ENCODE data around the gene MRNIP. TPM values are rescaled to one million over a fixed set of nuclear protein-coding genes. Genes with fewer than 3 reads are reported as not detected.

Gene MRNIP
- total and polyA plus RNA-seq, 2 of the 8 experiments (the other 6 are each of a cell fraction or from before 2014, with no cell fraction given): 29.6 TPM

GRCh38 chr5:179801304-179802206 lies 57.1 kb downstream of the MRNIP start:
- Histone ChIP-seq H4K8ac (ENCODE audit: extremely low read depth, insufficient read depth, low read length) (peak overlapping the region; percentile 38; the same call in 1 of the 2 replicates), H2AK5ac (ENCODE audit: low read depth, low read length) (no peak overlapping the region), H2BK15ac (ENCODE audit: low read length) (no peak overlapping the region), H4K5ac (ENCODE audit: insufficient read length, low read depth, low read length) (no peak overlapping the region), H3K4ac (replicated peaks; ENCODE audit: insufficient read length, low read depth, low read length) (peak overlapping the region; percentile 53), H3K27me3 (replicated peaks in 1 of 4; ENCODE audit: control insufficient read depth in 3 of 4, extremely low read depth in 1 of 4, insufficient read depth in 3 of 4, low read length in 3 of 4) (no peaks in the 10 kb centered on the region), H3K9me3 (ENCODE audit: insufficient read depth in 2 of 2, low read depth in 1 of 2, low read length in 1 of 2) (no peaks in the 10 kb centered on the region), H3K4me1 (replicated peaks in 1 of 4; ENCODE audit: control insufficient read depth in 3 of 4, insufficient read depth in 4 of 4, low read length in 3 of 4) (peaks cover 0 to 32% (median 31%) of the 10 kb centered on the region in 4 experiments; a peak in 6 of 7 replicates), H2BK120ac (replicated peaks; ENCODE audit: low read depth, low read length) (no peak overlapping the region), H3K23ac (ENCODE audit: insufficient read length) (no peak overlapping the region), H3K56ac (replicated peaks; ENCODE audit: insufficient read length, low read depth, low read length) (no peak overlapping the region), H2BK20ac (ENCODE audit: low read length) (no peak overlapping the region), H2BK12ac (ENCODE audit: low read depth, low read length) (no peak overlapping the region), H3K36me3 (ENCODE audit: control insufficient read depth in 2 of 4, insufficient read depth in 4 of 4, low read length in 3 of 4) (peaks cover 12 to 31% (median 27%) of the 10 kb centered on the region in 4 experiments), H3K14ac (ENCODE audit: insufficient read length) (no peak overlapping the region), H3K4me2 (ENCODE audit: insufficient read depth in 1 of 2, low read depth in 2 of 2, low read length in 2 of 2) (no peak overlapping the region), H3K4me3 (ENCODE audit: extremely low read depth in 1 of 4, insufficient read depth in 2 of 4, low read depth in 3 of 4, low read length in 4 of 4) (no peak overlapping the region), H3K9ac (replicated peaks in 1 of 4; ENCODE audit: extremely low read depth in 1 of 4, low read depth in 3 of 4, low read length in 3 of 4) (no peak overlapping the region), H4K20me1 (replicated peaks in 1 of 2; ENCODE audit: control insufficient read depth in 1 of 2, insufficient read depth in 2 of 2, low read length in 2 of 2) (peaks cover 12 to 33% of the 10 kb centered on the region in 2 experiments), H3K79me2 (ENCODE audit: control insufficient read depth in 1 of 2, insufficient read depth in 2 of 2, low read length in 2 of 2) (peaks cover 0 to 22% of the 10 kb centered on the region in 2 experiments; a peak in 2 of 4 replicates), H3K27ac (ENCODE audit: low read depth, low read length) (no peak overlapping the region), H3K18ac (ENCODE audit: extremely low read depth, low read length) (no peak overlapping the region), H2AFZ (ENCODE audit: low read length) (no peak overlapping the region), H3K79me1 (ENCODE audit: low read depth, low read length) (peaks cover 11% of the 10 kb centered on the region), H4K91ac (replicated peaks; ENCODE audit: insufficient read length, low read length) (no peak overlapping the region), H3K23me2 (ENCODE audit: low read depth, low read length) (peaks cover 10% of the 10 kb centered on the region; the same call in 1 of the 2 replicates), H2BK5ac (ENCODE audit: low read depth, low read length) (no peak overlapping the region)
- 72% methylated on average over 46 of the region's 67 CpGs; no CpG with 5 or more reads in 1 of the 2 experiments for WGBS, 2 experiments (ENCODE audit: extremely low coverage in 1 of 2, insufficient coverage in 1 of 2, insufficient read length in 1 of 2, insufficient replicate concordance in 2 of 2, low coverage in 1 of 2, low lambda C conversion rate in 2 of 2, missing lambda C conversion rate in 1 of 2)
- peak in 1 of 2 experiments; percentile 89 for DNase-seq (ENCODE audit: low read depth in 1 of 2, low spot score in 2 of 2)
- ChIA-PET POLR2A (ENCODE audit: partially characterized antibody) (interaction anchor here (0.8 to 16.9 kb wide), 9 partner anchors 15 to 180 kb away, joined by 3 to 207 read pairs (median 3); partner anchors contain the start of genes MAML1 and SQSTM1), CTCF (ENCODE audit: partially characterized antibody) (interaction anchor here (0.6 to 3.9 kb wide), 38 partner anchors 9 to 201 kb away, joined by 3 to 23 read pairs (median 4); partner anchors contain the start of genes MAML1 and SQSTM1)
- FAIRE-seq: no peak
- TF ChIP-seq MAFK (IDR thresholded peaks at IDR 0.05; ENCODE audit: low read depth, low read length): no peak
- TF ChIP-seq GTF2F1 (IDR thresholded peaks at IDR 0.05; ENCODE audit: borderline replicate concordance, low read depth, low read length): no peak
- TF ChIP-seq, protein P1, sequence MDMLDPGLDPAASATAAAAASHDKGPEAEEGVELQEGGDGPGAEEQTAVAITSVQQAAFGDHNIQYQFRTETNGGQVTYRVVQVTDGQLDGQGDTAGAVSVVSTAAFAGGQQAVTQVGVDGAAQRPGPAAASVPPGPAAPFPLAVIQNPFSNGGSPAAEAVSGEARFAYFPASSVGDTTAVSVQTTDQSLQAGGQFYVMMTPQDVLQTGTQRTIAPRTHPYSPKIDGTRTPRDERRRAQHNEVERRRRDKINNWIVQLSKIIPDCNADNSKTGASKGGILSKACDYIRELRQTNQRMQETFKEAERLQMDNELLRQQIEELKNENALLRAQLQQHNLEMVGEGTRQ (IDR thresholded peaks at IDR 0.05; ENCODE audit: low read length): 0 out of 2 replicates have a peak, but pooled peaks have one; percentile 35
- TF ChIP-seq RAD21 (IDR thresholded peaks at IDR 0.05 in 1 of 2, conservative IDR thresholded peaks at IDR 0.05 in 1 of 2; ENCODE audit: low read depth in 2 of 2, low read length in 2 of 2): peak; percentile 73 to 82
- TF ChIP-seq JUN (IDR thresholded peaks at IDR 0.05; ENCODE audit: low read depth, low read length): no peak
- no peak for TF ChIP-seq NANOG (IDR thresholded peaks at IDR 0.05; ENCODE audit: insufficient read depth, low read depth, low read length, poor library complexity, severe bottlenecking)
- peak; percentile 48; the same call in 1 of the 2 replicates for TF ChIP-seq MAX (IDR thresholded peaks at IDR 0.05)
- 0 out of 2 replicates have a peak, but pooled peaks have one; percentile 21 for TF ChIP-seq CREB1 (IDR thresholded peaks at IDR 0.05)

Measured in H1 (cell line).